Activated CD8-positive, alpha-beta memory T cell treated with anti-CD3 and anti-CD28 coated beads, Interleukin-2, amount 50 U/mL, for 1 hour (primary cell): Measurements from ENCODE around the gene FGD4.

ENCODE experiments used
- DNase-seq: peaks from one replicate; pipeline ENCODE4 v3.0.0-alpha.2; 2020; ENCODE audit errors: extremely low read depth

FGD4 gene

GRCh38 chr12:32402946-32403345 is 3.6 kb downstream of the FGD4 start:
- no peak for DNase-seq

- DNase-seq, result no peak
These were observed 8.4 kb downstream of the FGD4 start for GRCh38 chr12:32407795-32408194.

GRCh38 chr12:32413412-32413811 is 14.1 kb downstream of the FGD4 start:
- no peak for DNase-seq

DNA sequence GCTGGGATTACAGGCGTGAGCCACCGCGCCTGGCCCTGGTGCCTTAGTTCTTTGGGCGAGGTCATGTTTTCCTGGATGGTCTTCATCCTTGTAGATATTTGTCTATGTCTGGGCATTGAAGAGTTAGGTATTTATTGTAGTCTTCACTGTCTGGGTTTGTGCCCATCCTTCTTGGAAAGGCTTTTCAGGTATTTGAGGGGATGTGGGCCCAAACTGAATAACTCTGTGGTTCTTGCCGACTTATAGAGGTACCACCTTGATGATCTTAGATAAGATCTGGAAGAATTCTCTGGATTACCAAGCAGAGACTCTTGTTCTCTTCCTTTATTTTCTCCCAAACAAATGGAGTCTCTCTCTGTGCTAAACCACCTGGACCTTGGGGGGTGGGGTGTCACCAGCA is 18.9 kb downstream of the FGD4 start:
- DNase-seq, result no peak

- DNase-seq, result no peak
These were observed 19.7 kb downstream of the FGD4 start for GRCh38 chr12:32418903-32419519.

- no peak for DNase-seq
These were observed 20.2 kb downstream of the FGD4 start for GRCh38 chr12:32419520-32419960.

DNA sequence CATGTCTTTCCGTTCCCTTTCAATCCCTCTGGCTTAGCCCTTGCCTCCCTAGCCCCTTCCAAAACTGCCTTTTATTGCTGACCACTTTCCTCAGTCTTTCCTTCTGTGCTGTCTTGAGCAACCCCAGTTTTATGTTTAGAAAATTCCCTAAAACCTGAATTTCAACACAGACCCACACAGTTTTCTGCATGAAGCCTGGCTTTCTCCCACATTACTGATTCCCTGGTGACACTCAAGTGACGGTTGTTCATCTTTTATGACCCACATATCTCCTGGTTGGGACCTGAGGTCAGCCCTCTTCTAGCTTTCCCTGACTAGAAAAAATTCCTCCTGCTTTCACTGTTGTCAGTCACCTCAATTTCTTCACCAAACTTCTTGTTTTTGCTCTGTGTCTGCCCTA is 21.0 kb downstream of the FGD4 start:
- DNase-seq, result no peak

DNA sequence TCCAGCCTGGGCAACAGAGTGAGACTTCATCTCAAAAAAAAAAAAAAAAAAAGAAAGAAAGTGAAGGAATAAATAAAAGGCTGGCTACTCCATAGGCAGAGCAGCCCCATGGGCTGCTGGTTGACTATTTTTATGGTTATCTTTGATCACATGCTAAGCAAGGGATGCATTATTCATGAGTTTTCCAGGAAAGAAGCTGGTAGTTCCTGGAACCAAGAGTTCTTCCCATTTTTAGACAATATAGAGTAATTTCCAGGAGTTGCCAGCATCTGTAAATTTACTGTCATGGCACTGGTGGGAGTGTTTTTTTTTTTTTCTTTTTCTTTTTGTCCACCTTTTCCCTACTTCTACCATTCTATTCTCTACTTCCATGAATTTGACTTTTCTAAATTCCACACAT is 24.2 kb downstream of the FGD4 start:
- no peak for DNase-seq

DNA sequence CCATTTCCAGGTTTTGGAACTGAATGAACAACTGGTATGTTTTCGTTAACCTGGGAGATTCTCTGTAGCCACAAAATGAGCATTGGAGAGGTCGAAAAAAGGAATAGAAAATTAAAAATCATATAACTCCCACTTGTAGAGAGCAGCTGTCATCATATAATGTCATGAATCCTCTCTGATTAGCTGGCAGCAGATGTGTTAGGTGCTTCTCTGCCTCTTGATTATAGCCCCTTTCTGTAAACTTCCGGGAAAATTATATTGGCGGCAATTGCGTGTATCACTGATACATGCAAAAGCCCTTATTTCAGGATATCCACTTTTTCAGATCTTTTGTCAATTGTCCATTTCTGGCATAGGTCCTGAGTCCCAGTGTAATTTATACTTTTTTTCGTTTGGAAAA is 31.7 kb downstream of the FGD4 start:
- DNase-seq, result no peak

- DNase-seq, result no peak
These were observed 36.8 kb downstream of the FGD4 start for GRCh38 chr12:32435921-32436705.

DNA sequence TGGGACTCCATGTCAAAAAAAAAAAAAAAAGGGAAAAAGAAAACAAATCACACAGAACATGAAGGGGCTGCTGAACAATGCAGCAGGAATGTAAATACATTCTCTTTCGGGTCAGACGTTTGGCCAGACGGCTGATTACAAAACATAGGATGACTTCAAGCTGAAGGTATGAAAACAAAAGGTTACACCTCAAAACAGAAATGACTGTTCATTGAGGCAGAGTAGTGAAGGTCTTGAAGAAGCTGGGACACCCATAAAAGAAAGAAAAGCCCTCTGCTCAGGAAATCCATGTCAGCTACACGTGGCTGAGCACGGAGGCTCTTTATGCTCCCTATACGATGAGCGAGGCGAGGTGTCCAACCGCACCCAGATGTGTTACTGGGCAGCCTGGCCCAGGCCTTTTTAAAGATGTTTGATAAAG is 37.7 kb downstream of the FGD4 start:
- no peak for DNase-seq

DNA sequence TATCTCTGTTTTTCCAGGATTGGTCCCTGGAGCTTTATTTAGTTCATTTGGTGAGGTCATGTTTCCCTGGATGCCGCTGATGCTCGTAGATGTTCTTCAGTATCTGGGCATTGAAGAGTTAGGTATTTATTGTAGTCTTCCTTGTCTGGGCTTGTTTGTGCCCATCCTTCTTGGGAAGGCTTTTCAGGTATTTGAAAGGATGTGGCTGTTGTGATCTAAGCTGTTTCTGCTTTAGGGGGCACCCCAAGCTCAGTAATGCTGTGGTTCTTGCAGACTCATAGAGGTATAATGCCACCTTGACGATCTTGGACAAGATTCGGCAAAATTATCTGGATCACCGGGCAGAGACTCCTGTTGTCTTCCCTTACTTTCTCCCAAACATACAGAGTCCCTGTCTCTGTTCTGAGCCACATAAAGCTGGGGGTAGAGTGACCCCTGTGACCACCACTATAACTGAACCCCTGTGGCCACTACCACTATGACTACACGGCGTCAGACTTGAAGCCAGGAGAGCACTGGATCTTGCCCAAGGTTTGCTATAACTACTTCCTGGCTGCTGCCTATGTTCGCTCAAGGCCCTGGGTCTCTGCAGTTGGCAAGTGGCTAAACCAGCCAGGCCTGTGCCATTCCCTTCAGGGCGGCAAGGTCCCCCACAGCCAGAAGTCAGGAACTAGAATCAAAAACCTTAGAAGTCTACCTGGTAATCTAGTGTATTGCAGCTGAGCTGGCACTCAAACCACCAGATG is 40.9 kb downstream of the FGD4 start:
- no peak for DNase-seq

GRCh38 chr12:32443491-32443890 is 44.1 kb downstream of the FGD4 start:
- no peak for DNase-seq

GRCh38 chr12:32444895-32445294 is 45.5 kb downstream of the FGD4 start:
- no peak for DNase-seq

GRCh38 chr12:32445356-32445755 is 46.0 kb downstream of the FGD4 start:
- no peak for DNase-seq

DNA sequence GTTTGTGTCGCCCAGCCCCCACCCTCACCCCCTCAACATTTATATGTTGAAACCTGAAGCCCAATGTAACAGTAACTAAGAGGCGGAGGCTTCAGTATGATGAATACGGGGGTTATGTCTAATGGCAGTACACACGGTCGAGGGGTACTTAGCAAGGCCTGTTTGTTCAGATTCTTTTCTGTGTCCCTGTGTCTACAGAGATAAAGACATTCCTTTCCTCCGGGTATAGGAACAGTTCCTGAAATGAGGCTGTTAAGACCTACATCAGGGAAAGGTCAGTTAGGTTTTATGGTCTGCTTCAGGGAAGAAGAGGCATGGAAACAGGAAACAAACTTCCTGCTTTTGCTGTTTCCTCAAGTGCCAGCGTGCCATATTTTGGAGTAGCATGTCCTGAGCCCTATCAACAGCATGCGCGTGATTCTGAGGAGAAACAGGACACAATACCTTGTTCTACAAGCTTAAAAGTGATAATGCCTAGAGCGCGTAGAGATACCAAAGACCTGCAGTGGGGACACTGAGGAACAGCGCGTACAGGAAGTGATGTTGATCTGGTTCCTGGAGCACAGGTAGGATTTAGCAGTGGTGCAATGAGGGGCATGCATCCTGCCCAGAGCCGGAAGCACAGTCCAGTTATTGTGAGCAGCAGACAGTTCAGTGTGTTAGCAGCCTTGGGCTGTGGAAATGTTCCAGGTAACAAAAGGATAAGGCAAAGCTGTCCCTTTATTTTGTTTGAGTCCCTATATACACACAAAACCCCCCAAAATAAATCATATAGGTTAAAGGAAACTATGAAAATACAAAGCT is 47.2 kb downstream of the FGD4 start:
- DNase-seq, result no peak

- DNase-seq, result no peak
These were observed 49.2 kb downstream of the FGD4 start for GRCh38 chr12:32448586-32448985.

DNA sequence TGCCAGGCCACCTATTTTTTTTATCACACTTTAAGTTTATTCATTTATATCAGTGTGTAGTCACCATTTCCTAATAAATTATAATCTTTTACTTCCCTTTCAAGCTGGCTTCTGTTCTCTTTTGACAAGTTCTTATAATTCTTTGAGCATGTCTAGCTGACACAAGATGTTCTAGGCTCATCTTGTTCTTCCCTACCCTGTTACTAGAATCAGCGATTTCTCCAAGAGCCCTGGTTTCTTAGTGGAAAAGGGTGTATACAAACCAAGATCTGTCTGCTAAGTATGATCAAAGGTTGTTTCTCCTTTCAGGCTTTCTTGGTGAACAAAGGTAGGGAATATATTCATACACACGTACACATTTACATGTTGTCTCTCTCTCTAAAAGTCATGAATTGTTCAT is 51.0 kb downstream of the FGD4 start:
- DNase-seq, result no peak

DNA sequence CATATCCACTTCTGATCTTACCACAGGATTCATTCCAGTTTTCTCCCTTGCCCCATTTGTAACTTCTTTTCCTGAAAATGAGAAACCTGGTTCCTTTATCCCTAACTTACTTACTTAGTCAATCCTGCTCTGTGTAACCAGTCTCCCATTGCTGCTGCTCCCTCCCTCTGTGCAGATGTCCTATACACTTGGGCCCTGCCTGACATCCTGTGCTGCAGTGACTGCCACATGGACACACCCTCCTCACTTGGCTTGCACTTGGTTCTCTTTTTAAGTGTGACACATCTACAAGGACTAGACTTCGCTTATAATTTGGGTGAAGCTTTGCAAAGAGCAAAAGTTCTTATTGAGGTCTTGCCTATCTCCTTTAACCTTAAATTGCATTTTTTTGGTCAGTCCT is 51.4 kb downstream of the FGD4 start:
- no peak for DNase-seq

GRCh38 chr12:32451816-32452215 is 52.5 kb downstream of the FGD4 start:
- no peak for DNase-seq

DNA sequence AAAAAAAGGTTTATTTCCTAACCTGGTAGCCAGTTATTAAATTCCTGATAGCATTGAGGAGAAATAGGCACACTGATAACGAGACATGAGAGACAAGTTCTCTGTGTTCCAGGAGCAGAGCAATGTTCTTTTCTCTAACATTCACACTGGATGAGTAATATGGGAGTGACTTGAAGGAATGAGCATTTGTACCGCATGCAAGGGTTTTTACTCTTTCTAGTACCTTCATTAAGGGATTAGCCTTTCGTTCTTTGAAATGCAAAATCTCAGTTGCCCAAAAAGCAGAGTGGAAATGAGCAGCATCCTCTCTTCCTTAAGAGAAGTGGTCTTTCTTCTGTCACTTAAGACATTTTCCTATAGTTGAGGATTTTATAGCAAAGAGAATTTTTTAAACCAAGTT is 54.7 kb downstream of the FGD4 start:
- DNase-seq, result no peak

GRCh38 chr12:32454866-32455265 is 55.5 kb downstream of the FGD4 start:
- DNase-seq, result no peak
